HG02870 (cell line): ENCODE results near the gene CA7.
"Not testable (repeated sequence)": the region's sequence is repeated elsewhere in the genome, so short reads cannot be mapped to it uniquely, and the experiment has no call there.

Source experiments
- ATAC-seq: cut with Tn5 transposase; IDR thresholded peaks from one replicate; pipeline ENCODE4 v1.9.1; 2021; ENCODE audit warnings: mild to moderate bottlenecking, moderate library complexity; ENCODE audit not compliant: unreplicated experiment

CA7 gene

GRCh38 chr16:66846266-66846665, 2.1 kb downstream of the CA7 start:
- no peak for ATAC-seq

- ATAC-seq = no peak
Measured at GRCh38 chr16:66846831-66847230, 2.6 kb downstream of the CA7 start.

GRCh38 chr16:66847533-66848067, 3.4 kb downstream of the CA7 start:
- ATAC-seq = no peak

DNA sequence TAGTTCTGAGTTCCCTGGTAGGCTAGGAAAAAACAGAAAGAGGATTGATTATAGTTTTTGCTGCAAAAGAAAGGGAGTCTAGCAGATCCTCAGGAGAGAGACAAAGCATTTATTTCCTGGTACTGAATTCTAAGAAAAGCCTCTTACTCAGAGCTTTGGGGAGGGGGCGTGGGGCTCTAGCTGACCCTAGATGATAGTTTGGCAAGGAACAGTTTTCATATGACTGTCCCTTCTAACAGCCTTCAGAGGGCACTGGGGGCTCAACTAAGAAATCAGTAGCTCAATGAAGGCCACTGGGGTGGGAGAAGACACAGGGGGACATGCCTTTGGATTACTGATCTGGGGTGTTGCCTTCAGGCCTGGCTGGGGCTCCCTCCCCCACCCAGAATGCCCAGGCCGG, 4.0 kb downstream of the CA7 start:
- no peak for ATAC-seq

GRCh38 chr16:66849021-66849420, 4.8 kb downstream of the CA7 start:
- ATAC-seq = no peak

DNA sequence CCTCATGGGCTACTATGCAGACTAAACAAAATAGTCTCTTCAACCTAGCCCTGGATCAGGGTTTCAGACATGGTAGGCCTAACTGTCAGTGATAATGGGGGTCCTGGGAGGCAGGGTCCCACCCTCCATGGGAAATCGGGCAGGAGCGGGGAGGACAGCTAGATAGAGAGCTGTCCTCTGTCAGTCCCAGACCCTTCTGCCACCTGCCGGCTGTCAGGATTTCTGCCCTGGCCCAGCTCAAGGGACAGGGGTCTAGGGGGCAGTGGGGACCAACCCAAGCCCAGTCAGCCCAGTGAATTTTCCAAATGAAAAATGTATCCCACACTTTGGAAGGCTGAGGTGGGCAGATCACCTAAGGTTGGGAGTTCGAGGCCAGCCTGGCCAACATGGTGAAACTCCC, 5.3 kb downstream of the CA7 start:
- ATAC-seq = no peak

DNA sequence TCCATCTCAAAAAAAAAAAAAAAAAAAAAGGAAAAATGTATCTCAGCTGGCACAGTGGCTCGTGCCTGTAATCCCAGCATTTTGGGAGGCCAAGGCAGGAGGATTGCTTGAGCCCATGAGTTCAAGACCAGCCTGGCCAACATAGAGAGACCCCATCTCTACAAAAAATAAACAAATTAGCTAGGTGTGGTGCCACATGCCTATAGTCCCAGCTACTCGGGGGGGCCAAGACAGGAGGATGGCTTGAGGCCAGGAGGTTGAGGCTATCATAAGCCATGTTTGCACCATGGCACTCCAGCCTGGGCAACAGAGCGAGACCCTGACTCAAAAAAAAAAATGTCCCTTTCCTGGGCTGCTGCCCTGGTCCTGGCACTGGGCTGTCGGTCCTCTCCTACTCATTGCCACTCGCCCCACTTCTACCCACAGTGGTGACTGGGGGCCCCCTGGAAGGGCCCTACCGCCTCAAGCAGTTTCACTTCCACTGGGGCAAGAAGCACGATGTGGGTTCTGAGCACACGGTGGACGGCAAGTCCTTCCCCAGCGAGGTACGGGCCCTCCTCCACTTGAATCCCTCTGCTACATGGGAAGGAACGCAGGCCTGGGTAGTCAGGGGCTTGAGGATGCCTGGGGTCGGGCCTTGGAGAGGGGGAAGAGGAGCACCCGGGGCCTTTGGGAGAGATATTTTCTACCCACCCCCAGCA, 6.1 kb downstream of the CA7 start:
- no peak for ATAC-seq

GRCh38 chr16:66851166-66851964, 7.2 kb downstream of the CA7 start:
- no peak for ATAC-seq

DNA sequence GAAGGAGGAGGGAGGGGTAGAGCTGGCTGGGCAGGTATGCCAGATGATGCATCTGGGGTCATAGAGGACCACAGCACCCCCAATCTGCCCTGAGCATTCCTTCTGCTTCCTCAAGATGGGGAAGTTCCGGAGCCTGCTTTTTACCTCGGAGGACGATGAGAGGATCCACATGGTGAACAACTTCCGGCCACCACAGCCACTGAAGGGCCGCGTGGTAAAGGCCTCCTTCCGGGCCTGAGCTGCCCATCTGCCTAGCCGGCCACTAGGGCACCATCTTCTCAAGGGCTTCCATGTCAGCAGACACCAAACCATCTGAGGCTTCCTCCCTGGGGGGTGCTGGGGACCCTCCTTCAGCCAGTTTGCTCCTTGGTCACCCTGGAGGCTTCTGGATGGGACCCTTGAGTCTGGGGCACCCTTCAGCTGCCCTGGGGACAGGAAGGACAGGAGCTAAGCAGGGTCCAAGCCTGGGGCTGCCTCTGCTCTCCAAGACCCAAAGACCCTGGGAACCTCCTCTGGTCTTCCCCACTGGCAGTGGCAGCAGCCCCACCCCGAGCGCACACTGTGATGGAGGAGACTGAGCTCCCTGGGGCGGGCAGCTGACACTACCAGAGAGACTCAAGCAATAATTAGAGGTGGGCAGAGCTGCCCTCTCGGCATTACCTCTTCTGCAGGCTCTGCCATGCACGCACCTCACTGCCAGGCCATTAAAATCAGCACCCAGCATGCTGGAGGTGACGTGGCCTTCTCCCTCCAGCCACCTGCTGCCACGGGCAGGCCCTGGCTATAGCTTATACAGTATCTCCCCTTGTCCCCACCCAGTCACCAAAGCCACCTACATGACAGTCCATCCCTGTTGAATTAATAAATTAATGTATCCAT, 9.3 kb downstream of the CA7 start:
- no peak for ATAC-seq

DNA sequence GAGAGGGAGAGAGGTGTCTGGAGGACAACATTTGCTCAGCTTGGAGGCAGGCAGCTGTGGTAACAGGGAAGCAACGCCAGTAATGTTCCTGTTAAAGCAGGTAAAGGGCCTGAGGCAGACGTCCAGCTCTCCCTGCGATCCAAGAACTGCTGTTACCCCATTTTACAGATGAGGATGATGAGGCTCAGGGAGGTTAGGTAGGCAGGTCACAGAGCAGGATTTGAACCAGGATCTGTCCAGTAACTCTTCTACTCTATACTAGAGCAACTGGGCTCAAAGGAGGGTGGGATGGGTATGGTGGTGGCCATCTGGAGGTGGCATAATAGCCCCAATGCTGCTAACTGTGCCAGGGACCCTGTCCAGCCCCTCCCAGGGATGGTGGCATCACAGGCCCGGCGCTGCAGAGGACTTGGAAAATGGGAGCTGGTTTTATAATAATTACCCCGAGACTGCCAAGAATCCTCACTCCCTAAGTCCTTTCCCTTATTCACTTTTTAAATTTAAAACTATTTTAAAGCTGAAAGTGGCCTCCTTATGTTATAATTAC, 12.0 kb downstream of the CA7 start:
- no peak for ATAC-seq

- no peak for ATAC-seq
Measured at GRCh38 chr16:66856801-66857200, 12.6 kb downstream of the CA7 start.

DNA sequence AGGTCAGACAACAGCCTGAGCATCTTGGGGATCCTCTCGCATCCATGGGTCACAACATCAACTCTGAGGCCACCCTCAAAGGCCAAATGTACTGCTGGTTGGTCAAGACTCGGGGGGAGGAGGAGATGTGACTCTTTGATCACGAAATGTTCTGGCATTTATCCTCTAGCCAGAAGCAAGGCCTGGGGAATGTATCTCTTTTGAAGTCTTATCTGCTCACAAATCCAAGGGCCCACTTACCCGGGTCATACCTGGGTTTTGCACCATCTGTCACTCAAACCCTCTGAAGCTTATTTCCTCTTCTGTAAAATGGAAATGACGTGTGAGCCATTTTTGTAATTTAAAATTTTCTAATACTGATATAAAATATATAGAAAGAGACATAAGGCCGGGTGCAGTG, 13.2 kb downstream of the CA7 start:
- ATAC-seq = no peak

DNA sequence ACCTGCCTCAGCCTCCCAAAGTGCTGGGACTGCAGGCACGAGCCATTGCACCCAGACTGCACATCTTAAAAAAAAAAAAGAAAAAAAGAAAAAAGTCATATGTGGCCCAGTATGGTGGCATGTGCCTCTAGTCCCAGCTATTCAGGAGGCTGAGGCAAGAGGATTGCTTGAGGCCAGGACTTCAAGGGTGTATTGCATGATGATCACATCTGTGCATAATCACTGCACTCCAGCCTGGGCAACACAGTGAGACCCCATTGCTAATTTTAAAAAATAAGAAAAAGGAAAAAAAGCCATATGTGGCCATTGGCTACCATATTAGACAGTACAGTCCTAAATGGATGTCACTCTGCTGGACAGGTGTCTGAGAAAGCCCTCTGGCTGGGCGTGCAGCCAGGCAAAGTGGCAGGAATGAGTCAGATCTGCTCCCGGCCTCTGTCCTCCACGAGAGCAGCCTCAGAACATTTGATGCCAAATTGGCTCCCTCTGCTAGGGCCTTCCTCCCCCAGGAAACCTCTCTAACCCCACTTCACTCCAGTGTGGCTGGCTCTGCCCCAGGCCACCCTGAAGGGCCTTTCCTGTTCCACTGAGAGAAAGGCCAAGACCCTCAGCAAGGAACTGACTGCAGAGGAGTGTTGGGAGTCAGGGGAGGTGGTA, 14.7 kb downstream of the CA7 start:
- ATAC-seq = no peak

GRCh38 chr16:66859397-66860068, 15.3 kb downstream of the CA7 start:
- no peak for ATAC-seq

DNA sequence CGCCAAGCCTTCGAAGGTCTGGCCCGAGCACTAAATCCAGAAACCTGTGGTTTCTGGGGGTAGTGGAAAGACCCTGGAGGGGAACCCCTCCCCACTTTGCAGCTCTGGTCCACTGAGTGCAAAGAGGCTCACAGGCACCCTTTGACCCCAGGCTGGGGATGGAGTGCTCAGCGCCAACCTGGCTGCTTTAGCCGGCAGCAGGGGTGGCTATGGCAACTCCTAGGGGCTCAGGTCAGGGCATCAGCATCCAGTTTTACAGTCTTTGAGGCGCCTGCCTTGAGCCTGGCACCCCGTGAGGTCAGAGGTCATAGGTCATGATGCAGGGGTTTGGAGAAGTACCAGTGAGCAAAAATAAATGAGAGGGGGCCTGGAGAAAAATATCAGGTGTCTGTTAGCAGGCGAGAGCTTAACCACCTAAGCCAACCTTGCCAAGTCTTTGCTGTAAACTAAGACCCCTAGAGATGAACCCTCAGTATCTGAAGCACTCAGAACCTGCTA, 17.9 kb downstream of the CA7 start:
- no peak for ATAC-seq

- no peak for ATAC-seq
Measured at GRCh38 chr16:66863707-66864106, 19.5 kb downstream of the CA7 start.

DNA sequence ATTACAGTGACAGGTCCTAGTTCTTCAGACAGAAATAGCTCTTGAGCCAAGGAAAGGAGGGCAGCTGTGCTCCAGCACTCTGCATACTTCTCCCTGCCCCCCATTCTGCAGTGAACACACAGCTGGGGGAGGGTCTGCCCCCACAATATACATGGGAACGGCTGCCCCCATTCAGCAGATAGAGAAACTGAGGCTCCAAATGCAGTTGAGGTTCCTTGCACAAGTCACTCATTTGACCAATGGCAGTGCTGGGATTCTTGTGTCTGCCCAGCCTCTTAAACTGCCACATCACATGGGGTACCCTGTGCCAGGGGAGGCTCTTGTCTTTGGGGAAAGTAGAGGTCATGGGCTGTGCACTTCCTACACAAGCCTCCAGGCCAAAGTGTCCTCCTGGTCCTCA, 25.2 kb downstream of the CA7 start:
- ATAC-seq = no peak

DNA sequence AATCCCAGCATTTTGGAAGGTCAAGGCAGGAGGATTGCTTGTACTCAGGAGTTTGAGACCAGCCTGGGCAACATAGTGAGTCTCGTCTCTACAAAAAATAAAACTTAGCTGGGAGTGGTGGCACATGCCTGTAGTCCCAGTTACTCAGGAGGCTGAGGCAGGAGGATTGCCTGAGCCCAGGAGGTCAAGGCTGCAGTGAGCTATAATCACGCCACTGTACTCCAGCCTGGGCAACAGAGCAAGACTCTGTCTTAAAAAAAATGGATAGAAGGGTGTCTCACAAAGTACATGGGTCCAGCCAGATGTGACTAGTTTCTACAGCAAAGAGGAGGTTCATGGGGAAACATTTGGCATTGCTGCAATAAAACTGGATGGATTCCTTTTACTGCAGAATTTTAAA, 27.1 kb downstream of the CA7 start:
- ATAC-seq = not testable (repeated sequence)

- ATAC-seq = no peak
Measured at GRCh38 chr16:66871840-66872239, 27.6 kb downstream of the CA7 start.

- no peak for ATAC-seq
Measured at GRCh38 chr16:66872559-66872942, 28.3 kb downstream of the CA7 start.
